K562 (cell line): Measurements from ENCODE around the gene GMPR. TPM values are rescaled to one million over a fixed set of nuclear protein-coding genes. Genes with fewer than 3 reads are reported as not detected.
"Not testable (repeated sequence)": the region's sequence is repeated elsewhere in the genome, so short reads cannot be mapped to it uniquely, and the experiment has no call there.

Experiments
- ATAC-seq: fragments of 200-7000 bp; cut with Tn5 transposase; 3 replicates; pipeline ENCODE4 v1.9.1; 2020; ENCODE audit warnings: moderate library complexity
- BruUV-seq: library from RNA; stranded (reverse); fragments of 400-500 nt; replicated peaks from 2 replicates; lab custom pipeline; 2021; lab: Mats Ljungman, UMichigan
- CTCF ChIA-PET: fragments of 300-600 bp; formaldehyde crosslinking; extraction: SDS; loops from one replicate; lab custom pipeline; 2021; ENCODE audit warnings: low intra/inter-chr PET ratio; lab: Yijun Ruan, JAX
- POLR2A ChIA-PET: fragments of 300-600, 350-650 bp; sonication (Branson Sonifier 250); formaldehyde crosslinking; extraction: SDS; loops from one replicate; lab custom pipeline; 2021; ENCODE audit warnings: antibody characterized with exemption, inconsistent platforms; lab: Yijun Ruan, JAX
- DNase-seq, 4 experiments: peaks; one replicate each; pipeline versions ENCODE4 v3.0.0 to v3.0.0-alpha.2; 2011 to 2018; ENCODE audit warnings: low spot score in 3 of 4, mixed read lengths in 3 of 4; ENCODE audit errors: extremely low read depth in 1 of 4
- FAIRE-seq: peaks from 2 replicates; lab custom pipeline; 2011; peaks lifted over from hg19 to GRCh38; lab: Jason Lieb, UNC
- H2AFZ ChIP-seq: 2 replicates; pipeline ENCODE4 v1.6.0; 2011; ENCODE audit warnings: low read depth, low read length, control low read depth, inconsistent platforms
- H3K27ac ChIP-seq: fragments of 200-600 bp; 3 replicates; pipeline ENCODE4 v1.8.0; 2011; ENCODE audit warnings: low read depth, mild to moderate bottlenecking, control low read depth, inconsistent platforms, low read length, moderate library complexity, mixed read lengths; ENCODE audit errors: extremely low read depth
- H3K27me3 ChIP-seq, 2 experiments: fragments of 300-600 bp in 1 of 2; 2 replicates in 1 of 2; 3 replicates in 1 of 2; pipeline versions ENCODE4 v1.6.0 to v1.8.0; 2011; ENCODE audit warnings: inconsistent platforms in 2 of 2, low read length in 2 of 2, mild to moderate bottlenecking in 1 of 2, mixed read lengths in 1 of 2, moderate library complexity in 1 of 2; ENCODE audit not compliant: control insufficient read depth in 2 of 2, insufficient read depth in 2 of 2
- H3K36me3 ChIP-seq: fragments of 300-600 bp; 3 replicates; pipeline ENCODE4 v1.8.0; 2011; ENCODE audit warnings: mild to moderate bottlenecking, low read length, inconsistent platforms; ENCODE audit not compliant: control insufficient read depth, insufficient read depth
- H3K4me1 ChIP-seq, 2 experiments: fragments of 200-600 bp in 1 of 2; replicated peaks in 1 of 2; 2 replicates in 1 of 2; 3 replicates in 1 of 2; pipeline versions ENCODE4 v1.5.1 to v1.8.0; 2011; ENCODE audit warnings: inconsistent platforms in 2 of 2, low read length in 2 of 2, mild to moderate bottlenecking in 1 of 2, mixed read lengths in 1 of 2, moderate library complexity in 1 of 2; ENCODE audit not compliant: control insufficient read depth in 2 of 2, insufficient read depth in 2 of 2
- H3K4me2 ChIP-seq: 2 replicates; pipeline ENCODE4 v1.6.1; 2011; ENCODE audit warnings: low read length, control low read depth, inconsistent platforms, mixed read lengths; ENCODE audit not compliant: insufficient read depth
- H3K4me3 ChIP-seq: fragments of 200-600 bp; sonication (generic), shearing (Covaris generic); 2 replicates; pipeline ENCODE4 v1.5.1; 2016; ENCODE audit warnings: control low read depth, inconsistent platforms
- H3K79me2 ChIP-seq: fragments of 200-600 bp; 3 replicates; pipeline ENCODE4 v1.8.0; 2011; ENCODE audit warnings: low read length, inconsistent platforms; ENCODE audit not compliant: control insufficient read depth, insufficient read depth
- H3K9ac ChIP-seq, 2 experiments: 2 replicates each; pipeline versions ENCODE4 v1.6.0 to v1.6.1; 2011; ENCODE audit warnings: low read depth in 2 of 2, low read length in 2 of 2, control low read depth in 1 of 2, inconsistent platforms in 1 of 2, mild to moderate bottlenecking in 1 of 2, mixed read lengths in 1 of 2; ENCODE audit not compliant: insufficient read depth in 1 of 2
- H3K9me1 ChIP-seq: one replicate; pipeline ENCODE4 v1.6.0; 2011; ENCODE audit warnings: inconsistent platforms, mild to moderate bottlenecking, low read length, moderate library complexity; ENCODE audit not compliant: control insufficient read depth, insufficient read depth
- H3K9me3 ChIP-seq: replicated peaks from 2 replicates; pipeline ENCODE4 v1.5.1; 2011; ENCODE audit warnings: low read depth, low read length, inconsistent platforms; ENCODE audit not compliant: control insufficient read depth, insufficient read depth
- H4K20me1 ChIP-seq: replicated peaks from 2 replicates; pipeline ENCODE4 v1.6.1; 2011; ENCODE audit warnings: low read length, inconsistent platforms, mixed read lengths; ENCODE audit not compliant: control insufficient read depth, insufficient read depth
- CBFA2T2 ChIP-seq: fragments of 450-650 bp; conservative IDR thresholded peaks from 2 replicates; pipeline ENCODE4 v1.6.1; 2017; ENCODE audit warnings: mild to moderate bottlenecking
- CBFA2T3 ChIP-seq: fragments of 450-650 bp; IDR thresholded peaks from 2 replicates; pipeline ENCODE4 v1.6.1; 2017
- HMBOX1 ChIP-seq: sonication (generic); IDR thresholded peaks from 2 replicates; pipeline ENCODE4 v1.6.1; 2016
- IRF9 ChIP-seq: fragments of 450-650 bp; IDR thresholded peaks from 2 replicates; pipeline ENCODE4 v1.6.1; 2016; ENCODE audit warnings: missing biosample characterization, missing genetic modification characterization
- MNT ChIP-seq, 2 experiments: fragments of 450-650 bp; conservative IDR thresholded peaks; 2 replicates each; pipeline ENCODE4 v1.6.1; 2017; ENCODE audit warnings: mild to moderate bottlenecking in 2 of 2, moderate library complexity in 2 of 2
- MTA3 ChIP-seq: fragments of 450-650 bp; formaldehyde crosslinking; IDR thresholded peaks from 2 replicates; pipeline ENCODE4 v1.6.1; 2017; ENCODE audit warnings: mild to moderate bottlenecking, borderline replicate concordance
- NCOR1 ChIP-seq: fragments of 450-650 bp; IDR thresholded peaks from 2 replicates; pipeline ENCODE4 v1.6.1; 2016; ENCODE audit warnings: mild to moderate bottlenecking, moderate library complexity
- NR2C1 ChIP-seq, 2 experiments: fragments of 450-650 bp; IDR thresholded peaks; 2 replicates each; pipeline ENCODE4 v1.6.1; 2017; ENCODE audit warnings: mild to moderate bottlenecking in 2 of 2, antibody characterized with exemption in 1 of 2, inconsistent platforms in 1 of 2, missing compliant biosample characterization in 1 of 2, missing genetic modification characterization in 1 of 2
- RBBP5 ChIP-seq: fragments of 200-600 bp; sonication (generic); IDR thresholded peaks from 2 replicates; pipeline ENCODE4 v1.6.1; 2012; ENCODE audit warnings: borderline replicate concordance, mild to moderate bottlenecking, low read length, control low read depth, inconsistent platforms; ENCODE audit not compliant: insufficient read depth, poor library complexity, severe bottlenecking
- ZEB2 ChIP-seq: fragments of 450-650 bp; IDR thresholded peaks from 2 replicates; pipeline ENCODE4 v1.6.1; 2016
- ZNF263 ChIP-seq: sonication (generic); formaldehyde crosslinking; IDR thresholded peaks from 2 replicates; pipeline ENCODE4 v1.8.0; 2022; ENCODE audit warnings: mild to moderate bottlenecking, missing genetic modification reagents, borderline replicate concordance
- ZNF592 ChIP-seq: fragments of 450-650 bp; IDR thresholded peaks from 2 replicates; pipeline ENCODE4 v1.6.1; 2017; ENCODE audit warnings: antibody characterized with exemption, mild to moderate bottlenecking
- WGBS: fragments of 100-300 bp; shearing (Covaris generic); methylation state at CpG from one replicate; pipeline ENCODE4 v1.1.6; 2016; ENCODE audit warnings: low coverage, mixed read lengths; ENCODE audit not compliant: insufficient coverage; ENCODE audit errors: missing lambda C conversion rate; 5-methylcytosine and 5-hydroxymethylcytosine counted together
- in situ Hi-C: fragments of 300-500 bp; cut with MboI; formaldehyde crosslinking; loops from 4 replicates; pipeline ENCODE4 v1.15.0; 2018; ENCODE audit warnings: inconsistent platforms, mixed read lengths
- intact Hi-C: fragments of 100-400 bp; cut with micrococcal nuclease; formaldehyde crosslinking; loops from 2 replicates; pipeline ENCODE4 v1.14.2; 2022
- polyA plus RNA-seq, 8 experiments: library from polyadenylated mRNA; depleted of rRNA in 4 of 8; stranded (reverse) in 5 of 8; unstranded in 3 of 8; fragments of >200 nt; fragmentation: Nextera tagmentation in 2 of 8; fragmentation: Illumina TruSeq in 1 of 8; extraction: Ambion mirVana in 2 of 8; extraction: Trizol in 1 of 8; gene quantifications; 2 replicates each; pipeline versions ENCODE4 v1.2.1 to v1.2.3, GENCODE V29; 2011 to 2014; ENCODE audit warnings: inconsistent platforms in 1 of 8, missing spikeins in 1 of 8
- total RNA-seq, 7 experiments: library from RNA; depleted of rRNA in 6 of 7; stranded (reverse); fragments of >200 nt in 6 of 7; fragmentation: Illumina TruSeq in 2 of 7; extraction: Trizol in 2 of 7; gene quantifications; 2 replicates each; pipeline versions ENCODE4 v1.2.1 to v1.2.3, GENCODE V29; 2011 to 2021; ENCODE audit warnings: low replicate concordance in 1 of 7

Gene GMPR
- total and polyA plus RNA-seq, 9 of the 15 experiments (the other 6 are each of a cell fraction or from before 2014, with no cell fraction given): 34.6 to 83.7 (median 49.8) TPM

- H3K4me3 ChIP-seq; ATAC-seq; H3K9me3 ChIP-seq; H3K27me3 ChIP-seq; H3K27ac ChIP-seq; H2AFZ ChIP-seq; H3K9me1 ChIP-seq; CTCF ChIA-PET; H3K4me2 ChIP-seq; intact Hi-C loops; H4K20me1 ChIP-seq; H3K9ac ChIP-seq; FAIRE-seq; in situ Hi-C loops; BruUV-seq; TF ChIP-seq NR2C1 (IDR thresholded peaks at IDR 0.05): not testable (repeated sequence)
- TF ChIP-seq ZEB2 (0 out of 2 replicates have a peak, but pooled peaks have one; percentile 8), ZNF263 (peak; percentile 97), CBFA2T3 (peak; percentile 47), RBBP5 (peak; percentile 36), NR2C1 (tag; IDR thresholded peaks at IDR 0.05) (peak; percentile 35; the same call in 1 of the 2 replicates), MNT (conservative IDR thresholded peaks at IDR 0.05) (0 out of 4 replicates have a peak, but pooled peaks of 1 of the 2 experiments have one; percentile 13), NCOR1 (peak; percentile 67), CBFA2T2 (0 out of 2 replicates have a peak, but pooled peaks have one; percentile 35), IRF9 (tag) (0 out of 2 replicates have a peak, but pooled peaks have one; percentile 22), ZNF592 (0 out of 2 replicates have a peak, but pooled peaks have one; percentile 52), MTA3 (0 out of 2 replicates have a peak, but pooled peaks have one; percentile 5), HMBOX1 (0 out of 2 replicates have a peak, but pooled peaks have one; percentile 42)
- Histone ChIP-seq H3K36me3 (peaks cover 41% of the 10 kb centered on the region), H3K79me2 (peaks cover 46% of the 10 kb centered on the region), H3K4me1 (peaks cover 17 to 24% of the 10 kb centered on the region in 2 experiments; a peak in 4 of 5 replicates)
- POLR2A ChIA-PET: interaction anchor here (1.0 to 2.1 kb wide), 3 partner anchors 14 to 27 kb away, joined by 3 to 5 read pairs (median 3); no protein-coding TSS in a partner anchor
- peak in 1 of 4 experiments; percentile 58 for DNase-seq
- WGBS: 2% methylated on average over 7 of the region's 12 CpGs
Observed at GRCh38 chr6:16262773-16263172, 24.4 kb downstream of the GMPR start.
